Tibial artery (tissue), 4 donors: ENCODE data around the gene ZNF367.

Experiments
- DNase-seq, 2 donors: peaks; one replicate each; pipeline ENCODE4 v3.0.0-alpha.2; 2019
- H3K27ac ChIP-seq, 2 donors: fragments of 200-600 bp; sonication (generic) in 1 of 2; 1 replicate in 1 of 2; 2 replicates in 1 of 2; pipeline ENCODE4 v1.5.1; 2018 to 2019; ENCODE audit warnings: mild to moderate bottlenecking in 1 of 2
- H3K27me3 ChIP-seq, 2 donors: fragments of 200-600 bp; sonication (generic) in 1 of 2; one replicate each; pipeline versions ENCODE4 v1.5.1 to v1.6.0; 2016 to 2019
- H3K36me3 ChIP-seq, 3 donors: fragments of 200-600 bp; sonication (generic) in 2 of 3; one replicate each; pipeline ENCODE4 v1.5.1; 2016 to 2019; ENCODE audit warnings: mild to moderate bottlenecking in 2 of 3
- H3K4me1 ChIP-seq, 4 donors: fragments of 200-600 bp; sonication (generic) in 2 of 4; 1 replicate in 3 of 4; 2 replicates in 1 of 4; pipeline ENCODE4 v1.5.1; 2016 to 2019
- H3K4me3 ChIP-seq, 2 donors: fragments of 200-600 bp; sonication (generic) in 1 of 2; 1 replicate in 1 of 2; 2 replicates in 1 of 2; pipeline ENCODE4 v1.5.1; 2018 to 2019; ENCODE audit warnings: mild to moderate bottlenecking in 2 of 2
- H3K9me3 ChIP-seq, 3 donors: fragments of 200-600 bp; sonication (generic) in 1 of 3; one replicate each; pipeline ENCODE4 v1.5.1; 2016 to 2019
- CTCF ChIP-seq, 2 experiments: fragments of 200-600 bp in 1 of 2; fragments of 450-650 bp in 1 of 2; IDR thresholded peaks; one replicate each; pipeline ENCODE4 v1.5.1; 2017 to 2019; ENCODE audit warnings: antibody characterized with exemption in 2 of 2, mild to moderate bottlenecking in 1 of 2, moderate library complexity in 1 of 2
- intact Hi-C: fragments of 100-400 bp; cut with DNase I; formaldehyde crosslinking; loops from one replicate; pipeline ENCODE4 v1.15.0; 2023; ENCODE audit warnings: low total_unique reads

Gene ZNF367

GRCh38 chr9:96412174-96412913 is 5.8 kb downstream of the ZNF367 start:
- Histone ChIP-seq H3K4me1 (peaks cover 4 to 7% (median 5%) of the 10 kb centered on the region in 4 donors), H3K9me3 (no peaks in the 10 kb centered on the region), H3K27ac (no peak overlapping the region), H3K4me3 (no peak overlapping the region), H3K27me3 (no peaks in the 10 kb centered on the region), H3K36me3 (no peaks in the 10 kb centered on the region)
- intact Hi-C loops: loop anchor here (10.0 kb wide), 1 partner anchor 152 kb away; no protein-coding TSS in a partner anchor
- TF ChIP-seq CTCF (IDR thresholded peaks at IDR 0.05): no peak
- DNase-seq: no peak

- intact Hi-C loops: loop anchor here (10.0 kb wide), 1 partner anchor 154 kb away; no protein-coding TSS in a partner anchor
Measured at GRCh38 chr9:96411129-96411838, 6.9 kb downstream of the ZNF367 start.

GRCh38 chr9:96408409-96409280 is 9.5 kb downstream of the ZNF367 start:
- TF ChIP-seq CTCF (IDR thresholded peaks at IDR 0.05): no peak
- no peak for DNase-seq
- intact Hi-C loops: no loop called here
- Histone ChIP-seq H3K27ac (no peak overlapping the region), H3K4me3 (no peak overlapping the region), H3K27me3 (no peaks in the 10 kb centered on the region), H3K36me3 (no peaks in the 10 kb centered on the region), H3K9me3 (no peaks in the 10 kb centered on the region), H3K4me1 (no peaks in the 10 kb centered on the region)

More at GRCh38 chr9:96411129-96411838, 6.9 kb downstream of the ZNF367 start:
- no peak for DNase-seq
- no peak overlapping the region for H3K4me3 ChIP-seq
- H3K9me3 ChIP-seq: no peaks in the 10 kb centered on the region
- H3K27me3 ChIP-seq: no peaks in the 10 kb centered on the region
- H3K36me3 ChIP-seq: no peaks in the 10 kb centered on the region
- no peak overlapping the region for H3K27ac ChIP-seq
- TF ChIP-seq CTCF (IDR thresholded peaks at IDR 0.05): no peak
- H3K4me1 ChIP-seq: peaks cover 0 to under 1% (median 0%) of the 10 kb centered on the region in 4 donors

- no peak for DNase-seq
- Histone ChIP-seq H3K36me3 (no peaks in the 10 kb centered on the region), H3K4me1 (no peaks in the 10 kb centered on the region), H3K9me3 (peaks cover 0 to 6% (median 0%) of the 10 kb centered on the region in 3 donors), H3K4me3 (no peak overlapping the region), H3K27me3 (no peaks in the 10 kb centered on the region), H3K27ac (no peak overlapping the region)
- no peak for TF ChIP-seq CTCF (IDR thresholded peaks at IDR 0.05)
- intact Hi-C loops: no loop called here
Measured at GRCh38 chr9:96400132-96400910, 17.8 kb downstream of the ZNF367 start.

GRCh38 chr9:96399325-96399633 is 18.9 kb downstream of the ZNF367 start:
- TF ChIP-seq CTCF (IDR thresholded peaks at IDR 0.05): no peak
- Histone ChIP-seq H3K4me3 (no peak overlapping the region), H3K4me1 (no peaks in the 10 kb centered on the region), H3K36me3 (no peaks in the 10 kb centered on the region), H3K9me3 (peaks cover 0 to 6% (median 0%) of the 10 kb centered on the region in 3 donors), H3K27ac (no peak overlapping the region), H3K27me3 (no peaks in the 10 kb centered on the region)
- intact Hi-C loops: no loop called here
- DNase-seq: no peak
